Peyer's patch (tissue), 4 donors: ENCODE measurements around the gene CACNA2D4.

ENCODE experiments used
- CTCF ChIP-seq, 6 experiments: fragments of 450-650 bp in 4 of 6; fragments of 200-600 bp in 2 of 6; sonication (generic) in 1 of 6; IDR thresholded peaks; one replicate each; pipeline ENCODE4 v1.5.1; 2017 to 2019; ENCODE audit warnings: antibody characterized with exemption in 6 of 6, mild to moderate bottlenecking in 3 of 6, moderate library complexity in 1 of 6
- POLR2A ChIP-seq, 2 donors: fragments of 450-650 bp; IDR thresholded peaks; one replicate each; pipeline ENCODE4 v1.5.1; 2017; ENCODE audit warnings: antibody characterized with exemption in 2 of 2, mild to moderate bottlenecking in 2 of 2, moderate library complexity in 2 of 2

- TF ChIP-seq CTCF (IDR thresholded peaks at IDR 0.05) (no peak), POLR2A (IDR thresholded peaks at IDR 0.05) (no peak)
Measured at GRCh38 chr12:1845886-1846285, 72.6 kb downstream of the CACNA2D4 start.
